Inferior parietal cortex (tissue), 1 donor: Measurements from ENCODE around the gene TTC33.
"Not testable (repeated sequence)": the region's sequence is repeated elsewhere in the genome, so short reads cannot be mapped to it uniquely, and the experiment has no call there.

ENCODE experiments used
- DNase-seq: peaks from one replicate; pipeline ENCODE4 v3.0.0-alpha.2; 2016; ENCODE audit errors: extremely low spot score

Gene TTC33

GRCh38 chr5:40614923-40615585 is 140.7 kb downstream of the TTC33 start:
- DNase-seq = no peak

GRCh38 chr5:40614466-40614865 is 141.3 kb downstream of the TTC33 start:
- no peak for DNase-seq

GRCh38 chr5:40607202-40607601 is 148.6 kb downstream of the TTC33 start:
- no peak for DNase-seq

- no peak for DNase-seq
These were observed 149.5 kb downstream of the TTC33 start for GRCh38 chr5:40606077-40606765.

GRCh38 chr5:40605295-40605958 is 150.3 kb downstream of the TTC33 start:
- no peak for DNase-seq

- DNase-seq = no peak
These were observed 152.4 kb downstream of the TTC33 start for GRCh38 chr5:40603378-40603777.

- no peak for DNase-seq
These were observed 154.4 kb downstream of the TTC33 start for GRCh38 chr5:40601198-40601868.

GRCh38 chr5:40600383-40600782 is 155.4 kb downstream of the TTC33 start:
- no peak for DNase-seq

GRCh38 chr5:40599676-40600075 is 156.1 kb downstream of the TTC33 start:
- no peak for DNase-seq

GRCh38 chr5:40594811-40595210 is 160.9 kb downstream of the TTC33 start:
- DNase-seq = no peak

- not testable (repeated sequence) for DNase-seq
These were observed 163.9 kb downstream of the TTC33 start for GRCh38 chr5:40591727-40592396.

- no peak for DNase-seq
These were observed 168.4 kb downstream of the TTC33 start for GRCh38 chr5:40587376-40587775.

GRCh38 chr5:40585537-40586267 is 170.1 kb downstream of the TTC33 start:
- DNase-seq = no peak

- no peak for DNase-seq
These were observed 171.7 kb downstream of the TTC33 start for GRCh38 chr5:40584054-40584453.

- no peak for DNase-seq
These were observed 177.0 kb downstream of the TTC33 start for GRCh38 chr5:40578501-40579451.

GRCh38 chr5:40577718-40578117 is 178.0 kb downstream of the TTC33 start:
- no peak for DNase-seq

- no peak for DNase-seq
These were observed 179.8 kb downstream of the TTC33 start for GRCh38 chr5:40575921-40576320.

GRCh38 chr5:40575411-40575810 is 180.3 kb downstream of the TTC33 start:
- no peak for DNase-seq

- DNase-seq = no peak
These were observed 182.8 kb downstream of the TTC33 start for GRCh38 chr5:40572937-40573336.

GRCh38 chr5:40572391-40572790 is 183.4 kb downstream of the TTC33 start:
- DNase-seq = no peak
